Liver (tissue), 9 donors: ENCODE data around the gene PES1. TPM values are rescaled to one million over a fixed set of nuclear protein-coding genes. Genes with fewer than 3 reads are reported as not detected.

Experiments used
- DNase-seq: peaks from one replicate; pipeline ENCODE4 v3.0.0-alpha.2; 2017; ENCODE audit warnings: low spot score
- H3K27ac ChIP-seq, 2 donors: one replicate each; pipeline ENCODE4 v1.7.0; 2013; ENCODE audit warnings: inconsistent platforms in 2 of 2, low read length in 2 of 2, control low read depth in 1 of 2, low read depth in 1 of 2, mild to moderate bottlenecking in 1 of 2
- H3K27me3 ChIP-seq, 4 donors: one replicate each; pipeline versions ENCODE4 v1.6.1 to v1.7.0; 2013; ENCODE audit warnings: low read length in 3 of 4, inconsistent platforms in 1 of 4, mild to moderate bottlenecking in 1 of 4, moderate library complexity in 1 of 4; ENCODE audit not compliant: control insufficient read depth in 4 of 4, insufficient read depth in 4 of 4
- H3K36me3 ChIP-seq, 4 donors: one replicate each; pipeline versions ENCODE4 v1.6.1 to v1.7.0; 2013; ENCODE audit warnings: low read length in 3 of 4, mild to moderate bottlenecking in 3 of 4, low read depth in 1 of 4, moderate library complexity in 1 of 4; ENCODE audit not compliant: control insufficient read depth in 4 of 4, insufficient read depth in 3 of 4
- H3K4me1 ChIP-seq, 4 donors: one replicate each; pipeline versions ENCODE4 v1.6.1 to v1.7.0; 2013; ENCODE audit warnings: low read length in 3 of 4, mild to moderate bottlenecking in 3 of 4, moderate library complexity in 1 of 4; ENCODE audit not compliant: control insufficient read depth in 4 of 4, insufficient read depth in 4 of 4
- H3K4me3 ChIP-seq, 3 donors: one replicate each; pipeline versions ENCODE4 v1.6.1 to v1.7.0; 2013; ENCODE audit warnings: low read length in 3 of 3, control low read depth in 1 of 3, low read depth in 1 of 3, mild to moderate bottlenecking in 1 of 3
- H3K9ac ChIP-seq, 2 donors: one replicate each; pipeline ENCODE4 v1.7.0; 2013; ENCODE audit warnings: low read length in 2 of 2, mild to moderate bottlenecking in 2 of 2, moderate library complexity in 2 of 2, control low read depth in 1 of 2, low read depth in 1 of 2
- H3K9me3 ChIP-seq, 4 donors: one replicate each; pipeline versions ENCODE4 v1.6.1 to v1.7.0; 2013; ENCODE audit warnings: low read length in 3 of 4; ENCODE audit not compliant: control insufficient read depth in 4 of 4
- ATF3 ChIP-seq: IDR thresholded peaks from 2 replicates; pipeline ENCODE4 v1.6.1; 2016; ENCODE audit warnings: antibody characterized with exemption
- CTCF ChIP-seq: fragments of 150-350 bp; IDR thresholded peaks from 2 replicates; pipeline ENCODE4 v1.5.1; 2017; ENCODE audit warnings: improper control_type of control experiment, low read depth, low read length; ENCODE audit not compliant: missing input control
- EGR1 ChIP-seq, 2 donors: IDR thresholded peaks; 2 replicates each; pipeline ENCODE4 v1.6.1; 2016 to 2018; ENCODE audit warnings: antibody characterized with exemption in 2 of 2, low read depth in 2 of 2
- FOXA1 ChIP-seq: IDR thresholded peaks from 2 replicates; pipeline ENCODE4 v1.6.1; 2016; ENCODE audit warnings: antibody characterized with exemption
- FOXA2 ChIP-seq: IDR thresholded peaks from 2 replicates; pipeline ENCODE4 v1.6.1; 2016; ENCODE audit warnings: antibody characterized with exemption
- GABPA ChIP-seq, 2 donors: IDR thresholded peaks in 1 of 2; conservative IDR thresholded peaks in 1 of 2; 2 replicates each; pipeline ENCODE4 v1.6.1; 2016; ENCODE audit warnings: antibody characterized with exemption in 2 of 2, mild to moderate bottlenecking in 1 of 2, moderate library complexity in 1 of 2
- HNF4A ChIP-seq, 2 donors: conservative IDR thresholded peaks; 2 replicates each; pipeline ENCODE4 v1.6.1; 2016; ENCODE audit warnings: antibody characterized with exemption in 2 of 2, mild to moderate bottlenecking in 2 of 2
- HNF4G ChIP-seq: IDR thresholded peaks from 2 replicates; pipeline ENCODE4 v1.6.1; 2016; ENCODE audit warnings: antibody characterized with exemption
- JUND ChIP-seq, 2 donors: IDR thresholded peaks; 2 replicates each; pipeline ENCODE4 v1.6.1; 2016; ENCODE audit warnings: antibody characterized with exemption in 2 of 2
- NR2F2 ChIP-seq: IDR thresholded peaks from 2 replicates; pipeline ENCODE4 v1.6.1; 2016; ENCODE audit warnings: antibody characterized with exemption
- RAD21 ChIP-seq, 2 donors: IDR thresholded peaks; 2 replicates each; pipeline ENCODE4 v1.6.1; 2016; ENCODE audit warnings: antibody characterized with exemption in 2 of 2, mild to moderate bottlenecking in 2 of 2
- RXRA ChIP-seq, 2 donors: IDR thresholded peaks; 2 replicates each; pipeline ENCODE4 v1.6.1; 2017 to 2018; ENCODE audit warnings: antibody characterized with exemption in 2 of 2, mild to moderate bottlenecking in 1 of 2
- SP1 ChIP-seq: IDR thresholded peaks from 2 replicates; pipeline ENCODE4 v1.6.1; 2018; ENCODE audit warnings: antibody characterized with exemption, mild to moderate bottlenecking
- TAF1 ChIP-seq: conservative IDR thresholded peaks from 2 replicates; pipeline ENCODE4 v1.6.1; 2016; ENCODE audit warnings: antibody characterized with exemption, mild to moderate bottlenecking
- YY1 ChIP-seq: IDR thresholded peaks from 2 replicates; pipeline ENCODE4 v1.6.1; 2016; ENCODE audit warnings: antibody characterized with exemption, mild to moderate bottlenecking
- ZBTB33 ChIP-seq: IDR thresholded peaks from 2 replicates; pipeline ENCODE4 v1.6.1; 2016; ENCODE audit warnings: antibody characterized with exemption
- WGBS: extraction: QIAGEN DNeasy Blood & Tissue Kit; methylation state at CpG from one replicate; pipeline ENCODE4 v1.1.7; 2013; 5-methylcytosine and 5-hydroxymethylcytosine counted together
- polyA plus RNA-seq, 2 donors: library from polyadenylated mRNA; stranded (reverse) in 1 of 2; unstranded in 1 of 2; fragments of 200-250 nt in 1 of 2; fragments of >200 nt in 1 of 2; fragmentation: Nextera tagmentation in 1 of 2; extraction: Ambion mirVana in 1 of 2; gene quantifications; one replicate each; pipeline versions ENCODE4 v1.2.1 to v1.2.3, GENCODE V29; 2013 to 2015
- total RNA-seq, 2 donors: library from RNA; depleted of rRNA; stranded (reverse); fragments of >200 nt; gene quantifications; one replicate each; pipeline ENCODE4 v1.2.3, GENCODE V29; 2014
- donor health status: healthy.
- donor health status: healthy.
- donor health status: healthy.
- donor health status: healthy.
- donor health status: healthy.

Gene PES1
- total and polyA plus RNA-seq, 4 donors, result 20.0 to 33.1 (median 22.3) TPM

- TF ChIP-seq ZBTB33, result no peak
- TF ChIP-seq SP1, result no peak
Measured at GRCh38 chr22:30612789-30613188, 21.1 kb upstream of the PES1 start (continued).

- no peak overlapping the region for H3K4me3 ChIP-seq
- no peak overlapping the region for H3K27ac ChIP-seq
- no peak for DNase-seq
- WGBS, result 98% methylated on average over 3 of the region's 3 CpGs
- no peak overlapping the region for H3K9ac ChIP-seq
- no peaks in the 10 kb centered on the region for H3K9me3 ChIP-seq
- peaks cover under 1 to 20% (median 10%) of the 10 kb centered on the region in 4 donors for H3K4me1 ChIP-seq
- no peaks in the 10 kb centered on the region for H3K27me3 ChIP-seq
- TF ChIP-seq YY1, result no peak
- peaks cover 0 to 8% (median 3%) of the 10 kb centered on the region in 4 donors for H3K36me3 ChIP-seq
Measured at GRCh38 chr22:30611197-30611596, 19.5 kb upstream of the PES1 start.

- WGBS, result 70% methylated on average over 7 of the region's 7 CpGs
- no peaks in the 10 kb centered on the region for H3K9me3 ChIP-seq
- H3K36me3 ChIP-seq, result peaks cover 0 to 4% (median 1%) of the 10 kb centered on the region in 4 donors
- no peak overlapping the region for H3K4me3 ChIP-seq
- TF ChIP-seq CTCF, result no peak
- H3K9ac ChIP-seq, result no peak overlapping the region
- DNase-seq, result no peak
- no peak overlapping the region for H3K27ac ChIP-seq
- peaks cover 3 to 28% (median 16%) of the 10 kb centered on the region in 4 donors for H3K4me1 ChIP-seq
- no peaks in the 10 kb centered on the region for H3K27me3 ChIP-seq
Measured at GRCh38 chr22:30610299-30610698, 18.6 kb upstream of the PES1 start.

GRCh38 chr22:30609260-30610185 is 17.8 kb upstream of the PES1 start:
- peak overlapping the region; percentile 44 to 59 for H3K27ac ChIP-seq
- peaks cover 3 to 28% (median 16%) of the 10 kb centered on the region in 4 donors for H3K4me1 ChIP-seq
- TF ChIP-seq NR2F2 (peak; percentile 77), TAF1 (no peak), YY1 (no peak), FOXA2 (no peak), ZBTB33 (no peak), EGR1 (IDR thresholded peaks at IDR 0.05; ENCODE audit: low read depth in 2 of 2) (no peak), FOXA1 (no peak), GABPA (IDR thresholded peaks at IDR 0.05 in 1 of 2, conservative IDR thresholded peaks at IDR 0.05 in 1 of 2) (no peak), JUND (IDR thresholded peaks at IDR 0.05) (peak; percentile 32 to 65), CTCF (no peak), RXRA (IDR thresholded peaks at IDR 0.05) (peak in 1 of 2 donors; percentile 29), RAD21 (IDR thresholded peaks at IDR 0.05) (no peak), HNF4A (conservative IDR thresholded peaks at IDR 0.05) (no peak), HNF4G (no peak), ATF3 (no peak)
- WGBS, result 70% methylated on average over 17 of the region's 17 CpGs
- H3K9ac ChIP-seq, result no peak overlapping the region
- no peak overlapping the region for H3K4me3 ChIP-seq
- no peaks in the 10 kb centered on the region for H3K36me3 ChIP-seq
- H3K9me3 ChIP-seq, result no peaks in the 10 kb centered on the region
- no peaks in the 10 kb centered on the region for H3K27me3 ChIP-seq
- peak; percentile 47 for DNase-seq
